GM10847 (cell line): ENCODE data around the gene SPR.

Experiments used
- POLR2A ChIP-seq: IDR thresholded peaks from 2 replicates; pipeline ENCODE4 v1.6.1; 2011; ENCODE audit not compliant: insufficient read length; ENCODE audit errors: extremely low read depth

The SPR gene

GRCh38 chr2:72887032-72887739 lies at the start of gene SPR:
TSS of gene SPR (plus strand) at chr2:72887408. CDS start at chr2:72887433, 25 bp downstream.
- no peak for TF ChIP-seq POLR2A

GRCh38 chr2:72840066-72840465 lies 47.1 kb upstream of the SPR start:
- TF ChIP-seq POLR2A: no peak

GRCh38 chr2:72841462-72842125 lies 45.6 kb upstream of the SPR start:
- no peak for TF ChIP-seq POLR2A

- no peak for TF ChIP-seq POLR2A
These were observed 43.9 kb upstream of the SPR start for GRCh38 chr2:72843301-72843700.

GRCh38 chr2:72846171-72847095 lies 40.8 kb upstream of the SPR start:
- no peak for TF ChIP-seq POLR2A

- no peak for TF ChIP-seq POLR2A
These were observed 39.5 kb upstream of the SPR start for GRCh38 chr2:72847534-72848315.

GRCh38 chr2:72848436-72849137 lies 38.6 kb upstream of the SPR start:
- no peak for TF ChIP-seq POLR2A

- TF ChIP-seq POLR2A: no peak
These were observed 38.1 kb upstream of the SPR start for GRCh38 chr2:72849138-72849462.

GRCh38 chr2:72851333-72851732 lies 35.9 kb upstream of the SPR start:
- TF ChIP-seq POLR2A: no peak

- TF ChIP-seq POLR2A: no peak
These were observed 27.4 kb upstream of the SPR start for GRCh38 chr2:72859831-72860262.

GRCh38 chr2:72862239-72862988 lies 24.8 kb upstream of the SPR start:
- no peak for TF ChIP-seq POLR2A

- TF ChIP-seq POLR2A: no peak
These were observed 24.2 kb upstream of the SPR start for GRCh38 chr2:72863046-72863445.

GRCh38 chr2:72864500-72864899 lies 22.7 kb upstream of the SPR start:
- TF ChIP-seq POLR2A: no peak

GRCh38 chr2:72871060-72871459 lies 16.1 kb upstream of the SPR start:
- no peak for TF ChIP-seq POLR2A
